MCF 10A (cell line): ENCODE data around the gene TBC1D12. TPM values are rescaled to one million over a fixed set of nuclear protein-coding genes. Genes with fewer than 3 reads are reported as not detected.
A peak's percentile ranks its signal among the peaks of the same experiment; 100 is the strongest.

Experiments used
- BruUV-seq: library from RNA; stranded (reverse); fragments of 400-500 nt; replicated peaks from 2 replicates; lab custom pipeline; 2021; lab: Mats Ljungman, UMichigan
- CTCF ChIA-PET: fragments of 300-600 bp; sonication (Branson Sonifier 250); formaldehyde crosslinking; extraction: SDS; loops from one replicate; lab custom pipeline; 2021; ENCODE audit warnings: antibody characterized with exemption, inconsistent platforms; lab: Yijun Ruan, JAX
- POLR2A ChIA-PET: fragments of 300-600, 350-650 bp; sonication (Branson Sonifier 250); formaldehyde crosslinking; extraction: SDS; loops from one replicate; lab custom pipeline; 2020; ENCODE audit warnings: antibody characterized with exemption, inconsistent platforms; lab: Yijun Ruan, JAX
- DNase-seq: peaks from one replicate; pipeline ENCODE4 v3.0.0-alpha.2; 2018; ENCODE audit not compliant: unreplicated experiment
- H3K27ac Mint-ChIP-seq: one replicate; pipeline ENCODE4 v1.8.0; 2022; ENCODE audit warnings: mild to moderate bottlenecking, low read depth, mixed read lengths; ENCODE audit not compliant: unreplicated experiment
- H3K27me3 Mint-ChIP-seq: one replicate; pipeline ENCODE4 v1.8.0; 2022; ENCODE audit warnings: mixed read lengths; ENCODE audit not compliant: insufficient read depth, unreplicated experiment
- H3K36me3 Mint-ChIP-seq: one replicate; pipeline ENCODE4 v1.8.0; 2022; ENCODE audit warnings: mild to moderate bottlenecking, moderate library complexity, mixed read lengths; ENCODE audit not compliant: insufficient read depth, unreplicated experiment
- H3K4me1 Mint-ChIP-seq: one replicate; pipeline ENCODE4 v1.8.0; 2022; ENCODE audit warnings: mixed read lengths; ENCODE audit not compliant: insufficient read depth, unreplicated experiment
- H3K4me3 Mint-ChIP-seq: one replicate; pipeline ENCODE4 v1.8.0; 2022; ENCODE audit warnings: mild to moderate bottlenecking, moderate library complexity, mixed read lengths; ENCODE audit not compliant: unreplicated experiment
- H3K9me3 Mint-ChIP-seq: one replicate; pipeline ENCODE4 v1.8.0; 2022; ENCODE audit warnings: mixed read lengths; ENCODE audit not compliant: unreplicated experiment
- CTCF ChIP-seq: fragments of 200-600 bp; IDR thresholded peaks from one replicate; pipeline ENCODE4 v1.8.0; 2022; ENCODE audit warnings: antibody characterized with exemption, mild to moderate bottlenecking; ENCODE audit not compliant: unreplicated experiment
- intact Hi-C: fragments of 100-400 bp; cut with micrococcal nuclease; formaldehyde crosslinking; loops from 2 replicates; pipeline ENCODE4 v1.14.1; 2022
- total RNA-seq: library from RNA; stranded (reverse); gene quantifications from 2 replicates; pipeline ENCODE4 v1.2.3, GENCODE V29; 2022

TBC1D12 gene
- total RNA-seq, 1 experiment from 2014 or later, result 5.4 TPM

- Mint-ChIP-seq H3K27ac (no peak overlapping the region), H3K27me3 (no peaks in the 10 kb centered on the region), H3K36me3 (no peaks in the 10 kb centered on the region), H3K4me1 (no peaks in the 10 kb centered on the region), H3K9me3 (peaks cover 8% of the 10 kb centered on the region), H3K4me3 (no peak overlapping the region)
- ChIA-PET CTCF (interaction anchor here (0.7 kb wide), 1 partner anchor 400 kb away, joined by 3 read pairs; no protein-coding TSS in a partner anchor), POLR2A (no interaction called here)
- TF ChIP-seq CTCF, result no peak
- intact Hi-C loops, result no loop called here
- BruUV-seq, result no TSS peak
- no peak for DNase-seq
Observed at GRCh38 chr10:94489976-94490788, 87.8 kb downstream of the TBC1D12 start.

- H3K4me1 Mint-ChIP-seq, result no peaks in the 10 kb centered on the region
- H3K36me3 Mint-ChIP-seq, result no peaks in the 10 kb centered on the region
- BruUV-seq, result no TSS peak
- H3K9me3 Mint-ChIP-seq, result peaks cover 8% of the 10 kb centered on the region
- intact Hi-C loops, result no loop called here
- no peak for TF ChIP-seq CTCF
- no peaks in the 10 kb centered on the region for H3K27me3 Mint-ChIP-seq
- ChIA-PET CTCF (interaction anchor here (0.7 kb wide), 1 partner anchor 400 kb away, joined by 3 read pairs; no protein-coding TSS in a partner anchor), POLR2A (no interaction called here)
- no peak overlapping the region for H3K4me3 Mint-ChIP-seq
- DNase-seq, result no peak
- no peak overlapping the region for H3K27ac Mint-ChIP-seq
Observed at GRCh38 chr10:94490789-94491039, 88.4 kb downstream of the TBC1D12 start.

GRCh38 chr10:94493463-94493862 is 91.1 kb downstream of the TBC1D12 start:
- no peak overlapping the region for H3K4me3 Mint-ChIP-seq
- POLR2A ChIA-PET, result interaction anchor here (0.6 kb wide), 1 partner anchor 64 kb away, joined by 4 read pairs; no protein-coding TSS in a partner anchor
- H3K36me3 Mint-ChIP-seq, result peaks cover 6% of the 10 kb centered on the region
- CTCF ChIA-PET, result interaction anchor here (0.6 kb wide), 2 partner anchors 135 to 314 kb away, joined by 3 read pairs; no protein-coding TSS in a partner anchor
- H3K4me1 Mint-ChIP-seq, result peaks cover 5% of the 10 kb centered on the region
- DNase-seq, result no peak
- no peak for TF ChIP-seq CTCF
- no peaks in the 10 kb centered on the region for H3K27me3 Mint-ChIP-seq
- H3K9me3 Mint-ChIP-seq, result no peaks in the 10 kb centered on the region
- no peak overlapping the region for H3K27ac Mint-ChIP-seq
- intact Hi-C loops, result no loop called here
- no TSS peak for BruUV-seq

- CTCF ChIA-PET, result interaction anchor here (0.6 kb wide), 1 partner anchor 81 kb away, joined by 3 read pairs; no protein-coding TSS in a partner anchor
- Mint-ChIP-seq H3K27me3 (no peaks in the 10 kb centered on the region), H3K4me3 (no peak overlapping the region), H3K9me3 (no peaks in the 10 kb centered on the region), H3K36me3 (peaks cover 6% of the 10 kb centered on the region), H3K27ac (no peak overlapping the region), H3K4me1 (peaks cover 5% of the 10 kb centered on the region)
- intact Hi-C loops, result no loop called here
- POLR2A ChIA-PET, result interaction anchor here (1.2 kb wide), 1 partner anchor 9 kb away, joined by 3 read pairs; no protein-coding TSS in a partner anchor
- no peak for TF ChIP-seq CTCF
- peak; percentile 1 for DNase-seq
- no TSS peak for BruUV-seq
Observed at GRCh38 chr10:94496010-94496409, 93.7 kb downstream of the TBC1D12 start.
